ENCODE data around the gene KLHL14.

DNA sequence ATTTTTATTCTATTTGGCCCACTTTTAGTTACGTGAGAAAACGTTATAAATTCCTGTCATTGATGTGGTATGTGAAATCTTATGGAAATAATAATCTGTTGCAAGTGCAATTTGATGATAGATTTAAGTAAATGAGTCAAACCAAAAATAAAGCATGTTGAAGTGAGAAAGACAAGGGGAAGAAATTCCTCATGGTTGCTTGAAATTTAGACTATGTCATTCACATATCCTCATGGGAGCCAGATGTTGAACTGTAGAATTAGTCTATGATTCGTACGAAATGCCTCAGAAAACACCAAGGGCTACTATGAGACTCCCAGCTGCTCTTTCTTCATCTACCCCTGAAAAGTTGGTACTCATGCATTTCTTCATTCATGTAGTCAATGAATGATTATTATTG is 55.7 kb downstream of the KLHL14 start:
- TF ChIP-seq, protein P1, sequence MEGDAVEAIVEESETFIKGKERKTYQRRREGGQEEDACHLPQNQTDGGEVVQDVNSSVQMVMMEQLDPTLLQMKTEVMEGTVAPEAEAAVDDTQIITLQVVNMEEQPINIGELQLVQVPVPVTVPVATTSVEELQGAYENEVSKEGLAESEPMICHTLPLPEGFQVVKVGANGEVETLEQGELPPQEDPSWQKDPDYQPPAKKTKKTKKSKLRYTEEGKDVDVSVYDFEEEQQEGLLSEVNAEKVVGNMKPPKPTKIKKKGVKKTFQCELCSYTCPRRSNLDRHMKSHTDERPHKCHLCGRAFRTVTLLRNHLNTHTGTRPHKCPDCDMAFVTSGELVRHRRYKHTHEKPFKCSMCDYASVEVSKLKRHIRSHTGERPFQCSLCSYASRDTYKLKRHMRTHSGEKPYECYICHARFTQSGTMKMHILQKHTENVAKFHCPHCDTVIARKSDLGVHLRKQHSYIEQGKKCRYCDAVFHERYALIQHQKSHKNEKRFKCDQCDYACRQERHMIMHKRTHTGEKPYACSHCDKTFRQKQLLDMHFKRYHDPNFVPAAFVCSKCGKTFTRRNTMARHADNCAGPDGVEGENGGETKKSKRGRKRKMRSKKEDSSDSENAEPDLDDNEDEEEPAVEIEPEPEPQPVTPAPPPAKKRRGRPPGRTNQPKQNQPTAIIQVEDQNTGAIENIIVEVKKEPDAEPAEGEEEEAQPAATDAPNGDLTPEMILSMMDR (IDR thresholded peaks at IDR 0.05) = no peak
- TF ChIP-seq NPAS2 (CRISPR knock-in tag; IDR thresholded peaks at IDR 0.05; ENCODE audit: borderline replicate concordance) (no peak), ZSCAN20 (CRISPR knock-in tag; IDR thresholded peaks at IDR 0.05) (no peak), EP300 (IDR thresholded peaks at IDR 0.05) (no peak), POLR2AphosphoS2 (conservative IDR thresholded peaks at IDR 0.05; ENCODE audit: low read length) (no peak), POLR2A (IDR thresholded peaks at IDR 0.05; ENCODE audit: low read length) (no peak), NR3C1 (IDR thresholded peaks at IDR 0.05) (no peak), CEBPB (IDR thresholded peaks at IDR 0.05) (no peak), ESRRA (IDR thresholded peaks at IDR 0.05; ENCODE audit: borderline replicate concordance, low read length) (no peak), KDM1A (IDR thresholded peaks at IDR 0.05; ENCODE audit: low read depth) (no peak)
- TF ChIP-seq, protein P2, sequence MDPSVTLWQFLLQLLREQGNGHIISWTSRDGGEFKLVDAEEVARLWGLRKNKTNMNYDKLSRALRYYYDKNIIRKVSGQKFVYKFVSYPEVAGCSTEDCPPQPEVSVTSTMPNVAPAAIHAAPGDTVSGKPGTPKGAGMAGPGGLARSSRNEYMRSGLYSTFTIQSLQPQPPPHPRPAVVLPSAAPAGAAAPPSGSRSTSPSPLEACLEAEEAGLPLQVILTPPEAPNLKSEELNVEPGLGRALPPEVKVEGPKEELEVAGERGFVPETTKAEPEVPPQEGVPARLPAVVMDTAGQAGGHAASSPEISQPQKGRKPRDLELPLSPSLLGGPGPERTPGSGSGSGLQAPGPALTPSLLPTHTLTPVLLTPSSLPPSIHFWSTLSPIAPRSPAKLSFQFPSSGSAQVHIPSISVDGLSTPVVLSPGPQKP (IDR thresholded peaks at IDR 0.05; ENCODE audit: low read depth, low read length) = no peak
- TF ChIP-seq, protein P3, sequence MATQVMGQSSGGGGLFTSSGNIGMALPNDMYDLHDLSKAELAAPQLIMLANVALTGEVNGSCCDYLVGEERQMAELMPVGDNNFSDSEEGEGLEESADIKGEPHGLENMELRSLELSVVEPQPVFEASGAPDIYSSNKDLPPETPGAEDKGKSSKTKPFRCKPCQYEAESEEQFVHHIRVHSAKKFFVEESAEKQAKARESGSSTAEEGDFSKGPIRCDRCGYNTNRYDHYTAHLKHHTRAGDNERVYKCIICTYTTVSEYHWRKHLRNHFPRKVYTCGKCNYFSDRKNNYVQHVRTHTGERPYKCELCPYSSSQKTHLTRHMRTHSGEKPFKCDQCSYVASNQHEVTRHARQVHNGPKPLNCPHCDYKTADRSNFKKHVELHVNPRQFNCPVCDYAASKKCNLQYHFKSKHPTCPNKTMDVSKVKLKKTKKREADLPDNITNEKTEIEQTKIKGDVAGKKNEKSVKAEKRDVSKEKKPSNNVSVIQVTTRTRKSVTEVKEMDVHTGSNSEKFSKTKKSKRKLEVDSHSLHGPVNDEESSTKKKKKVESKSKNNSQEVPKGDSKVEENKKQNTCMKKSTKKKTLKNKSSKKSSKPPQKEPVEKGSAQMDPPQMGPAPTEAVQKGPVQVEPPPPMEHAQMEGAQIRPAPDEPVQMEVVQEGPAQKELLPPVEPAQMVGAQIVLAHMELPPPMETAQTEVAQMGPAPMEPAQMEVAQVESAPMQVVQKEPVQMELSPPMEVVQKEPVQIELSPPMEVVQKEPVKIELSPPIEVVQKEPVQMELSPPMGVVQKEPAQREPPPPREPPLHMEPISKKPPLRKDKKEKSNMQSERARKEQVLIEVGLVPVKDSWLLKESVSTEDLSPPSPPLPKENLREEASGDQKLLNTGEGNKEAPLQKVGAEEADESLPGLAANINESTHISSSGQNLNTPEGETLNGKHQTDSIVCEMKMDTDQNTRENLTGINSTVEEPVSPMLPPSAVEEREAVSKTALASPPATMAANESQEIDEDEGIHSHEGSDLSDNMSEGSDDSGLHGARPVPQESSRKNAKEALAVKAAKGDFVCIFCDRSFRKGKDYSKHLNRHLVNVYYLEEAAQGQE (IDR thresholded peaks at IDR 0.05) = no peak
- TF ChIP-seq, protein P4, sequence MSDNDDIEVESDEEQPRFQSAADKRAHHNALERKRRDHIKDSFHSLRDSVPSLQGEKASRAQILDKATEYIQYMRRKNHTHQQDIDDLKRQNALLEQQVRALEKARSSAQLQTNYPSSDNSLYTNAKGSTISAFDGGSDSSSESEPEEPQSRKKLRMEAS (IDR thresholded peaks at IDR 0.05) = no peak
- TF ChIP-seq, protein P5, sequence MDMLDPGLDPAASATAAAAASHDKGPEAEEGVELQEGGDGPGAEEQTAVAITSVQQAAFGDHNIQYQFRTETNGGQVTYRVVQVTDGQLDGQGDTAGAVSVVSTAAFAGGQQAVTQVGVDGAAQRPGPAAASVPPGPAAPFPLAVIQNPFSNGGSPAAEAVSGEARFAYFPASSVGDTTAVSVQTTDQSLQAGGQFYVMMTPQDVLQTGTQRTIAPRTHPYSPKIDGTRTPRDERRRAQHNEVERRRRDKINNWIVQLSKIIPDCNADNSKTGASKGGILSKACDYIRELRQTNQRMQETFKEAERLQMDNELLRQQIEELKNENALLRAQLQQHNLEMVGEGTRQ (IDR thresholded peaks at IDR 0.05) = no peak

Data from A549 (cell line).